ENCODE measurements around the gene APLF. TPM values are rescaled to one million over a fixed set of nuclear protein-coding genes. Genes with fewer than 3 reads are reported as not detected.

The APLF gene
- polyA plus RNA-seq, 4 donors, result 0.27 to 2.5 (median 0.43) TPM

- no peaks in the 10 kb centered on the region for H3K9me3 ChIP-seq (ENCODE audit: control insufficient read depth in 2 of 2, insufficient read depth in 1 of 2, low read depth in 1 of 2, low read length in 1 of 2)
- no peak overlapping the region for H3K4me3 ChIP-seq (ENCODE audit: low read depth in 1 of 3, low read length in 3 of 3)
- WGBS, 3 donors, result 93 to 98% (median 96%) methylated on average over 1 of the region's 1 CpG
- no peaks in the 10 kb centered on the region for H3K4me1 ChIP-seq (ENCODE audit: control insufficient read depth in 3 of 3, insufficient read depth in 2 of 3, low read depth in 1 of 3, low read length in 2 of 3)
- no peak for DNase-seq
- H3K27me3 ChIP-seq (ENCODE audit: control insufficient read depth in 3 of 3, insufficient read depth in 3 of 3, low read length in 3 of 3), result no peaks in the 10 kb centered on the region
- H3K27ac ChIP-seq (ENCODE audit: low read depth in 1 of 3, low read length in 2 of 3), result no peak overlapping the region
- FAIRE-seq, result no peak
- H3K36me3 ChIP-seq (ENCODE audit: control insufficient read depth in 3 of 3, insufficient read depth in 2 of 3, low read depth in 1 of 3, low read length in 3 of 3), result no peaks in the 10 kb centered on the region
Observed at GRCh38 chr2:68603059-68603458, 135.7 kb downstream of the APLF start.

GRCh38 chr2:68604077-68604476, 136.7 kb downstream of the APLF start:
- no peak for FAIRE-seq
- no peaks in the 10 kb centered on the region for H3K36me3 ChIP-seq (ENCODE audit: control insufficient read depth in 3 of 3, insufficient read depth in 2 of 3, low read depth in 1 of 3, low read length in 3 of 3)
- H3K4me1 ChIP-seq (ENCODE audit: control insufficient read depth in 3 of 3, insufficient read depth in 2 of 3, low read depth in 1 of 3, low read length in 2 of 3), result no peaks in the 10 kb centered on the region
- H3K27me3 ChIP-seq (ENCODE audit: control insufficient read depth in 3 of 3, insufficient read depth in 3 of 3, low read length in 3 of 3), result no peaks in the 10 kb centered on the region
- 80 to 88% (median 85%) methylated on average over 3 of the region's 3 CpGs for WGBS, 3 donors
- no peak overlapping the region for H3K27ac ChIP-seq (ENCODE audit: low read depth in 1 of 3, low read length in 2 of 3)
- H3K9me3 ChIP-seq (ENCODE audit: control insufficient read depth in 2 of 2, insufficient read depth in 1 of 2, low read depth in 1 of 2, low read length in 1 of 2), result no peaks in the 10 kb centered on the region
- no peak overlapping the region for H3K4me3 ChIP-seq (ENCODE audit: low read depth in 1 of 3, low read length in 3 of 3)
- DNase-seq, result no peak

GRCh38 chr2:68605939-68606338, 138.6 kb downstream of the APLF start:
- FAIRE-seq (no peak), DNase-seq (peak in 1 of 2 donors; percentile 3)
- 50 to 58% (median 58%) methylated on average over 1 of the region's 1 CpG for WGBS, 3 donors
- Histone ChIP-seq H3K4me3 (ENCODE audit: low read depth in 1 of 3, low read length in 3 of 3) (no peak overlapping the region), H3K27me3 (ENCODE audit: control insufficient read depth in 3 of 3, insufficient read depth in 3 of 3, low read length in 3 of 3) (no peaks in the 10 kb centered on the region), H3K9me3 (ENCODE audit: control insufficient read depth in 2 of 2, insufficient read depth in 1 of 2, low read depth in 1 of 2, low read length in 1 of 2) (no peaks in the 10 kb centered on the region), H3K27ac (ENCODE audit: low read depth in 1 of 3, low read length in 2 of 3) (no peak overlapping the region), H3K4me1 (ENCODE audit: control insufficient read depth in 3 of 3, insufficient read depth in 2 of 3, low read depth in 1 of 3, low read length in 2 of 3) (no peaks in the 10 kb centered on the region), H3K36me3 (ENCODE audit: control insufficient read depth in 3 of 3, insufficient read depth in 2 of 3, low read depth in 1 of 3, low read length in 3 of 3) (no peaks in the 10 kb centered on the region)

GRCh38 chr2:68606759-68607158, 139.4 kb downstream of the APLF start:
- no peaks in the 10 kb centered on the region for H3K36me3 ChIP-seq (ENCODE audit: control insufficient read depth in 3 of 3, insufficient read depth in 2 of 3, low read depth in 1 of 3, low read length in 3 of 3)

GRCh38 chr2:68607837-68608236, 140.5 kb downstream of the APLF start:
- Histone ChIP-seq H3K9me3 (ENCODE audit: control insufficient read depth in 2 of 2, insufficient read depth in 1 of 2, low read depth in 1 of 2, low read length in 1 of 2) (peaks cover 0 to 2% of the 10 kb centered on the region in 2 donors), H3K36me3 (ENCODE audit: control insufficient read depth in 3 of 3, insufficient read depth in 2 of 3, low read depth in 1 of 3, low read length in 3 of 3) (no peaks in the 10 kb centered on the region), H3K4me1 (ENCODE audit: control insufficient read depth in 3 of 3, insufficient read depth in 2 of 3, low read depth in 1 of 3, low read length in 2 of 3) (no peaks in the 10 kb centered on the region), H3K27ac (ENCODE audit: low read depth in 1 of 3, low read length in 2 of 3) (no peak overlapping the region), H3K27me3 (ENCODE audit: control insufficient read depth in 3 of 3, insufficient read depth in 3 of 3, low read length in 3 of 3) (no peaks in the 10 kb centered on the region), H3K4me3 (ENCODE audit: low read depth in 1 of 3, low read length in 3 of 3) (no peak overlapping the region)
- no peak for FAIRE-seq
- no peak for DNase-seq

More at GRCh38 chr2:68606759-68607158, 139.4 kb downstream of the APLF start:
- no peak overlapping the region for H3K27ac ChIP-seq (ENCODE audit: low read depth in 1 of 3, low read length in 2 of 3)
- H3K27me3 ChIP-seq (ENCODE audit: control insufficient read depth in 3 of 3, insufficient read depth in 3 of 3, low read length in 3 of 3), result no peaks in the 10 kb centered on the region
- DNase-seq, result no peak
- no peak for FAIRE-seq
- 87 to 88% (median 88%) methylated on average over 4 of the region's 4 CpGs for WGBS, 3 donors
- no peak overlapping the region for H3K4me3 ChIP-seq (ENCODE audit: low read depth in 1 of 3, low read length in 3 of 3)
- peaks cover 0 to 2% of the 10 kb centered on the region in 2 donors for H3K9me3 ChIP-seq (ENCODE audit: control insufficient read depth in 2 of 2, insufficient read depth in 1 of 2, low read depth in 1 of 2, low read length in 1 of 2)
- no peaks in the 10 kb centered on the region for H3K4me1 ChIP-seq (ENCODE audit: control insufficient read depth in 3 of 3, insufficient read depth in 2 of 3, low read depth in 1 of 3, low read length in 2 of 3)

- Histone ChIP-seq H3K4me3 (ENCODE audit: low read depth in 1 of 3, low read length in 3 of 3) (no peak overlapping the region), H3K4me1 (ENCODE audit: control insufficient read depth in 3 of 3, insufficient read depth in 2 of 3, low read depth in 1 of 3, low read length in 2 of 3) (no peaks in the 10 kb centered on the region), H3K9me3 (ENCODE audit: control insufficient read depth in 2 of 2, insufficient read depth in 1 of 2, low read depth in 1 of 2, low read length in 1 of 2) (peaks cover 0 to 2% of the 10 kb centered on the region in 2 donors), H3K36me3 (ENCODE audit: control insufficient read depth in 3 of 3, insufficient read depth in 2 of 3, low read depth in 1 of 3, low read length in 3 of 3) (no peaks in the 10 kb centered on the region), H3K27ac (ENCODE audit: low read depth in 1 of 3, low read length in 2 of 3) (no peak overlapping the region), H3K27me3 (ENCODE audit: control insufficient read depth in 3 of 3, insufficient read depth in 3 of 3, low read length in 3 of 3) (no peaks in the 10 kb centered on the region)
- no peak for FAIRE-seq
- 71 to 86% (median 81%) methylated on average over 5 of the region's 5 CpGs for WGBS, 3 donors
- no peak for DNase-seq
Observed at GRCh38 chr2:68612765-68613519, 145.6 kb downstream of the APLF start.

- Histone ChIP-seq H3K4me3 (ENCODE audit: low read depth in 1 of 3, low read length in 3 of 3) (no peak overlapping the region), H3K27me3 (ENCODE audit: control insufficient read depth in 3 of 3, insufficient read depth in 3 of 3, low read length in 3 of 3) (no peaks in the 10 kb centered on the region), H3K36me3 (ENCODE audit: control insufficient read depth in 3 of 3, insufficient read depth in 2 of 3, low read depth in 1 of 3, low read length in 3 of 3) (no peaks in the 10 kb centered on the region), H3K27ac (ENCODE audit: low read depth in 1 of 3, low read length in 2 of 3) (no peak overlapping the region), H3K9me3 (ENCODE audit: control insufficient read depth in 2 of 2, insufficient read depth in 1 of 2, low read depth in 1 of 2, low read length in 1 of 2) (no peaks in the 10 kb centered on the region), H3K4me1 (ENCODE audit: control insufficient read depth in 3 of 3, insufficient read depth in 2 of 3, low read depth in 1 of 3, low read length in 2 of 3) (no peaks in the 10 kb centered on the region)
- DNase-seq (no peak), FAIRE-seq (no peak)
Observed at GRCh38 chr2:68620772-68621171, 153.4 kb downstream of the APLF start.

GRCh38 chr2:68623820-68624219, 156.4 kb downstream of the APLF start:
- WGBS, 3 donors, result 83 to 91% (median 90%) methylated on average over 6 of the region's 6 CpGs
- FAIRE-seq (no peak), DNase-seq (no peak)
- no peaks in the 10 kb centered on the region for H3K27me3 ChIP-seq (ENCODE audit: control insufficient read depth in 3 of 3, insufficient read depth in 3 of 3, low read length in 3 of 3)
- H3K4me1 ChIP-seq (ENCODE audit: control insufficient read depth in 3 of 3, insufficient read depth in 2 of 3, low read depth in 1 of 3, low read length in 2 of 3), result no peaks in the 10 kb centered on the region
- H3K27ac ChIP-seq (ENCODE audit: low read depth in 1 of 3, low read length in 2 of 3), result no peak overlapping the region
- no peaks in the 10 kb centered on the region for H3K36me3 ChIP-seq (ENCODE audit: control insufficient read depth in 3 of 3, insufficient read depth in 2 of 3, low read depth in 1 of 3, low read length in 3 of 3)
- H3K4me3 ChIP-seq (ENCODE audit: low read depth in 1 of 3, low read length in 3 of 3), result no peak overlapping the region
- H3K9me3 ChIP-seq (ENCODE audit: control insufficient read depth in 2 of 2, insufficient read depth in 1 of 2, low read depth in 1 of 2, low read length in 1 of 2), result peaks cover 0 to 6% of the 10 kb centered on the region in 2 donors

GRCh38 chr2:68627615-68628014, 160.2 kb downstream of the APLF start:
- Histone ChIP-seq H3K27me3 (ENCODE audit: control insufficient read depth in 3 of 3, insufficient read depth in 3 of 3, low read length in 3 of 3) (no peaks in the 10 kb centered on the region), H3K27ac (ENCODE audit: low read depth in 1 of 3, low read length in 2 of 3) (no peak overlapping the region), H3K4me1 (ENCODE audit: control insufficient read depth in 3 of 3, insufficient read depth in 2 of 3, low read depth in 1 of 3, low read length in 2 of 3) (no peaks in the 10 kb centered on the region), H3K9me3 (ENCODE audit: control insufficient read depth in 2 of 2, insufficient read depth in 1 of 2, low read depth in 1 of 2, low read length in 1 of 2) (peaks cover 0 to 9% of the 10 kb centered on the region in 2 donors), H3K36me3 (ENCODE audit: control insufficient read depth in 3 of 3, insufficient read depth in 2 of 3, low read depth in 1 of 3, low read length in 3 of 3) (no peaks in the 10 kb centered on the region), H3K4me3 (ENCODE audit: low read depth in 1 of 3, low read length in 3 of 3) (no peak overlapping the region)
- DNase-seq (no peak), FAIRE-seq (no peak)
- WGBS, 3 donors, result 82 to 90% (median 88%) methylated on average over 3 of the region's 3 CpGs

Data from small intestine (tissue), 7 donors.